Endothelial cell of umbilical vein (primary cell): ENCODE results near the gene TBX5. TPM values are rescaled to one million over a fixed set of nuclear protein-coding genes. Genes with fewer than 3 reads are reported as not detected.

Source experiments
- BruUV-seq: library from RNA; stranded (reverse); fragments of 400-500 nt; replicated peaks from 2 replicates; lab custom pipeline; 2021; lab: Mats Ljungman, UMichigan
- CTCF ChIA-PET: fragments of 300-600, 350-600 bp; sonication (Branson Sonifier 250); formaldehyde crosslinking; loops from one replicate; lab custom pipeline; 2021; ENCODE audit warnings: antibody characterized with exemption, inconsistent platforms; lab: Charles Lee
- POLR2A ChIA-PET: fragments of 300-600, 350-600 bp; sonication (Branson Sonifier 250); formaldehyde crosslinking; loops from one replicate; lab custom pipeline; 2021; ENCODE audit warnings: antibody characterized with exemption, inconsistent platforms; lab: Charles Lee
- DNase-seq: peaks from one replicate; pipeline ENCODE4 v3.0.0-alpha.2; 2011; ENCODE audit warnings: low read depth, low spot score
- FAIRE-seq: peaks from 2 replicates; lab custom pipeline; 2011; peaks lifted over from hg19 to GRCh38; lab: Jason Lieb, UNC
- H2AFZ ChIP-seq: 2 replicates; pipeline ENCODE4 v1.6.0; 2012; ENCODE audit warnings: low read depth, low read length, control low read depth, inconsistent platforms
- H3K27ac ChIP-seq: 2 replicates; pipeline ENCODE4 v1.5.1; 2011; ENCODE audit warnings: low read depth, mild to moderate bottlenecking, control low read depth, low read length, moderate library complexity; ENCODE audit not compliant: insufficient read depth
- H3K27me3 ChIP-seq, 2 experiments: 2 replicates each; pipeline versions ENCODE4 v1.6.0 to v1.6.1; 2011; ENCODE audit warnings: low read length in 2 of 2, mixed read lengths in 1 of 2; ENCODE audit not compliant: control insufficient read depth in 2 of 2, insufficient read depth in 2 of 2
- H3K36me3 ChIP-seq, 2 experiments: 2 replicates in 1 of 2; 3 replicates in 1 of 2; pipeline ENCODE4 v1.5.1; 2011; ENCODE audit warnings: low read length in 2 of 2, mild to moderate bottlenecking in 1 of 2, moderate library complexity in 1 of 2; ENCODE audit not compliant: control insufficient read depth in 2 of 2, insufficient read depth in 2 of 2; ENCODE audit errors: extremely low read depth in 1 of 2
- H3K4me1 ChIP-seq: 3 replicates; pipeline ENCODE4 v1.5.1; 2011; ENCODE audit warnings: mild to moderate bottlenecking, low read length; ENCODE audit not compliant: control insufficient read depth, insufficient read depth; ENCODE audit errors: extremely low read depth
- H3K4me2 ChIP-seq: 2 replicates; pipeline ENCODE4 v1.6.1; 2011; ENCODE audit warnings: low read length, control low read depth, mixed read lengths; ENCODE audit not compliant: insufficient read depth
- H3K4me3 ChIP-seq, 3 experiments: fragments of 200-600 bp in 1 of 3; sonication (generic), shearing (Covaris generic) in 1 of 3; replicated peaks in 1 of 3; 2 replicates each; pipeline ENCODE4 v1.5.1; 2011 to 2016; ENCODE audit warnings: control low read depth in 3 of 3, low read length in 3 of 3, mild to moderate bottlenecking in 2 of 3, inconsistent platforms in 1 of 3, low read depth in 1 of 3, moderate library complexity in 1 of 3; ENCODE audit not compliant: insufficient read depth in 1 of 3
- H3K79me2 ChIP-seq: 2 replicates; pipeline ENCODE4 v1.6.0; 2012; ENCODE audit warnings: low read length, inconsistent platforms; ENCODE audit not compliant: control insufficient read depth, insufficient read depth
- H3K9ac ChIP-seq: replicated peaks from 2 replicates; pipeline ENCODE3; 2011; ENCODE audit warnings: low read length, control low read depth; ENCODE audit not compliant: insufficient read depth; ENCODE audit errors: extremely low read depth
- H3K9me1 ChIP-seq: replicated peaks from 3 replicates; pipeline ENCODE4 v1.6.0; 2011; ENCODE audit warnings: mild to moderate bottlenecking, low read length; ENCODE audit not compliant: control insufficient read depth, insufficient read depth; ENCODE audit errors: extremely low read depth
- H3K9me3 ChIP-seq: replicated peaks from 2 replicates; pipeline ENCODE4 v1.5.1; 2012; ENCODE audit warnings: low read length, inconsistent platforms; ENCODE audit not compliant: control insufficient read depth, insufficient read depth
- H4K20me1 ChIP-seq: replicated peaks from 2 replicates; pipeline ENCODE3; 2011; ENCODE audit warnings: mild to moderate bottlenecking, low read length; ENCODE audit not compliant: control insufficient read depth, insufficient read depth; ENCODE audit errors: extremely low read depth
- CTCF ChIP-seq, 2 donors: IDR thresholded peaks; 1 replicate in 1 of 2; 2 replicates in 1 of 2; pipeline ENCODE4 v1.5.1; 2011; ENCODE audit warnings: low read length in 2 of 2, mild to moderate bottlenecking in 2 of 2, moderate library complexity in 2 of 2, control low read depth in 1 of 2, inconsistent platforms in 1 of 2, low read depth in 1 of 2; ENCODE audit not compliant: insufficient read depth in 1 of 2; ENCODE audit errors: extremely low read depth in 1 of 2
- EZH2 ChIP-seq: IDR thresholded peaks from 2 replicates; pipeline ENCODE4 v1.6.1; 2012; ENCODE audit warnings: borderline replicate concordance, low read depth, mild to moderate bottlenecking, moderate library complexity, low read length, inconsistent platforms; ENCODE audit not compliant: severe bottlenecking
- FOS ChIP-seq: IDR thresholded peaks from 2 replicates; pipeline ENCODE4 v1.6.1; 2011; ENCODE audit warnings: mild to moderate bottlenecking, low read length, moderate library complexity, borderline replicate concordance; ENCODE audit not compliant: insufficient read depth
- GATA2 ChIP-seq: IDR thresholded peaks from 2 replicates; pipeline ENCODE4 v1.7.0; 2011; ENCODE audit warnings: low read depth, mild to moderate bottlenecking, moderate library complexity, mixed read lengths, low read length; ENCODE audit not compliant: insufficient read length, insufficient read depth
- JUN ChIP-seq: IDR thresholded peaks from 2 replicates; pipeline ENCODE4 v1.6.1; 2011; ENCODE audit warnings: borderline replicate concordance, low read depth; ENCODE audit not compliant: insufficient read length, insufficient read depth
- MAX ChIP-seq: IDR thresholded peaks from 2 replicates; pipeline ENCODE4 v1.6.1; 2011; ENCODE audit not compliant: insufficient read depth, insufficient read length
- MYC ChIP-seq: IDR thresholded peaks from one replicate; pipeline ENCODE4 v1.6.1; 2011; ENCODE audit warnings: mild to moderate bottlenecking, low read depth, low read length
- POLR2A ChIP-seq: IDR thresholded peaks from 2 replicates; pipeline ENCODE4 v1.6.1; 2012; ENCODE audit warnings: low read depth, mild to moderate bottlenecking, control low read depth, low read length
- POLR2AphosphoS5 ChIP-seq: IDR thresholded peaks from 2 replicates; pipeline ENCODE4 v1.6.1; 2012; ENCODE audit warnings: low read depth, mild to moderate bottlenecking, control low read depth, low read length, moderate library complexity; ENCODE audit not compliant: insufficient read depth
- dilution Hi-C: fragments of 300-500 bp; cut with MboI; formaldehyde crosslinking; loops from one replicate; pipeline ENCODE4 v1.15.0; 2019; ENCODE audit warnings: low sequenced_read_pairs; ENCODE audit not compliant: extremely low pct_ligation_motif_present
- intact Hi-C: fragments of 100-400 bp; cut with micrococcal nuclease; formaldehyde crosslinking; loops from one replicate; pipeline ENCODE4 v1.10.0; 2022
- polyA plus RNA-seq, 4 experiments: library from polyadenylated mRNA; depleted of rRNA in 3 of 4; stranded (reverse) in 3 of 4; unstranded in 1 of 4; fragments of >200 nt; gene quantifications; 2 replicates each; pipeline versions ENCODE4 v1.2.1 to v1.2.3, GENCODE V29; 2011 to 2012; ENCODE audit warnings: missing spikeins in 1 of 4
- total RNA-seq: library from RNA; stranded (reverse); gene quantifications from 2 replicates; pipeline ENCODE4 v1.2.3, GENCODE V29; 2021

Gene TBX5
- total and polyA plus RNA-seq, 2 donors (not counting 3 experiments of a cell fraction or from before 2014, with no cell fraction given), result not detected

- ChIA-PET CTCF (no interaction called here), POLR2A (no interaction called here)
- intact Hi-C loops (no loop called here), dilution Hi-C loops (no loop called here)
- no peak overlapping the region for H2AFZ ChIP-seq
- H3K27me3 ChIP-seq, result no peaks in the 10 kb centered on the region
- no peak overlapping the region for H3K9ac ChIP-seq
- H3K4me2 ChIP-seq, result no peak overlapping the region
- no peaks in the 10 kb centered on the region for H3K79me2 ChIP-seq
- H3K4me1 ChIP-seq, result no peaks in the 10 kb centered on the region
- H3K36me3 ChIP-seq, result no peaks in the 10 kb centered on the region
- H3K9me1 ChIP-seq, result no peaks in the 10 kb centered on the region
- no peak for TF ChIP-seq POLR2AphosphoS5
- DNase-seq (no peak), FAIRE-seq (no peak)
- no peak overlapping the region for H3K4me3 ChIP-seq
- no peaks in the 10 kb centered on the region for H4K20me1 ChIP-seq
- no peak overlapping the region for H3K27ac ChIP-seq
- BruUV-seq, result no TSS peak
- H3K9me3 ChIP-seq, result peaks cover 3% of the 10 kb centered on the region
These were observed 86.5 kb downstream of the TBX5 start for GRCh38 chr12:114319422-114319821.

- Histone ChIP-seq H3K9ac (no peak overlapping the region), H3K9me3 (peaks cover 3% of the 10 kb centered on the region), H3K27me3 (no peaks in the 10 kb centered on the region), H3K9me1 (no peaks in the 10 kb centered on the region), H3K27ac (no peak overlapping the region), H3K79me2 (no peaks in the 10 kb centered on the region), H2AFZ (no peak overlapping the region), H3K4me2 (no peak overlapping the region), H3K4me3 (no peak overlapping the region), H3K36me3 (no peaks in the 10 kb centered on the region), H3K4me1 (no peaks in the 10 kb centered on the region), H4K20me1 (no peaks in the 10 kb centered on the region)
- TF ChIP-seq JUN (no peak), POLR2A (no peak), EZH2 (no peak), MYC (no peak), MAX (no peak), POLR2AphosphoS5 (no peak), GATA2 (no peak), FOS (no peak), CTCF (IDR thresholded peaks at IDR 0.05; ENCODE audit: extremely low read depth in 1 of 2, insufficient read depth in 1 of 2, low read depth in 1 of 2, low read length in 2 of 2) (no peak)
- FAIRE-seq, result no peak
- ChIA-PET CTCF (no interaction called here), POLR2A (no interaction called here)
- BruUV-seq, result no TSS peak
- intact Hi-C loops (no loop called here), dilution Hi-C loops (no loop called here)
- DNase-seq, result no peak
These were observed 87.0 kb downstream of the TBX5 start for GRCh38 chr12:114318984-114319383.
